Keratinocyte (primary cell): ENCODE data around the gene SLBP. TPM values are rescaled to one million over a fixed set of nuclear protein-coding genes. Genes with fewer than 3 reads are reported as not detected.
A peak's percentile ranks its signal among the peaks of the same experiment; 100 is the strongest.

Experiments used
- DNase-seq: peaks from one replicate; pipeline ENCODE4 v3.0.0-alpha.2; 2011; ENCODE audit warnings: low read depth, missing footprints, low spot score
- FAIRE-seq: peaks from 2 replicates; lab custom pipeline; 2011; peaks lifted over from hg19 to GRCh38; lab: Jason Lieb, UNC
- H2AFZ ChIP-seq: 2 replicates; pipeline ENCODE4 v1.6.0; 2012; ENCODE audit warnings: low read length, control low read depth, inconsistent platforms; ENCODE audit not compliant: control insufficient read depth
- H3K27ac ChIP-seq: 2 replicates; pipeline ENCODE4 v1.5.1; 2011; ENCODE audit warnings: low read length; ENCODE audit not compliant: control insufficient read depth, insufficient read depth
- H3K27me3 ChIP-seq: 3 replicates; pipeline ENCODE4 v1.6.0; 2011; ENCODE audit warnings: low read length; ENCODE audit not compliant: control insufficient read depth, insufficient read depth; ENCODE audit errors: extremely low read depth
- H3K36me3 ChIP-seq, 2 experiments: 2 replicates in 1 of 2; 3 replicates in 1 of 2; pipeline ENCODE4 v1.5.1; 2011; ENCODE audit warnings: low read length in 2 of 2, mild to moderate bottlenecking in 1 of 2; ENCODE audit not compliant: control insufficient read depth in 2 of 2, insufficient read depth in 2 of 2; ENCODE audit errors: extremely low read depth in 1 of 2
- H3K4me1 ChIP-seq: 3 replicates; pipeline ENCODE4 v1.5.1; 2011; ENCODE audit warnings: low read length; ENCODE audit not compliant: control insufficient read depth, insufficient read depth; ENCODE audit errors: extremely low read depth
- H3K4me2 ChIP-seq: 3 replicates; pipeline ENCODE4 v1.6.0; 2011; ENCODE audit warnings: low read depth, low read length; ENCODE audit not compliant: control insufficient read depth, insufficient read depth; ENCODE audit errors: extremely low read depth
- H3K4me3 ChIP-seq, 3 experiments: fragments of 200-600 bp in 1 of 3; sonication (generic) in 1 of 3; 2 replicates in 2 of 3; 3 replicates in 1 of 3; pipeline ENCODE4 v1.5.1; 2011 to 2016; ENCODE audit warnings: low read length in 3 of 3, mild to moderate bottlenecking in 3 of 3, control low read depth in 2 of 3, inconsistent platforms in 1 of 3, low read depth in 1 of 3, mixed read lengths in 1 of 3, mixed run types in 1 of 3, moderate library complexity in 1 of 3; ENCODE audit not compliant: control insufficient read depth in 2 of 3, insufficient read depth in 2 of 3; ENCODE audit errors: extremely low read depth in 1 of 3
- H3K79me2 ChIP-seq: 2 replicates; pipeline ENCODE4 v1.6.0; 2012; ENCODE audit warnings: low read length; ENCODE audit not compliant: control insufficient read depth, insufficient read depth
- H3K9ac ChIP-seq: 3 replicates; pipeline ENCODE4 v1.6.0; 2011; ENCODE audit warnings: low read length; ENCODE audit not compliant: control insufficient read depth, insufficient read depth; ENCODE audit errors: extremely low read depth
- H3K9me1 ChIP-seq: 3 replicates; pipeline ENCODE4 v1.6.0; 2011; ENCODE audit warnings: low read length; ENCODE audit not compliant: control insufficient read depth, insufficient read depth; ENCODE audit errors: extremely low read depth
- H3K9me3 ChIP-seq: 2 replicates; pipeline ENCODE4 v1.5.1; 2012; ENCODE audit warnings: low read depth, low read length; ENCODE audit not compliant: control insufficient read depth
- H4K20me1 ChIP-seq: 3 replicates; pipeline ENCODE4 v1.6.0; 2011; ENCODE audit warnings: low read length; ENCODE audit not compliant: control insufficient read depth, insufficient read depth; ENCODE audit errors: extremely low read depth
- EZH2 ChIP-seq: IDR thresholded peaks from one replicate; pipeline ENCODE4 v1.6.1; 2012; ENCODE audit warnings: inconsistent platforms, mild to moderate bottlenecking, low read length, moderate library complexity
- dilution Hi-C: fragments of 300-500 bp; cut with MboI; formaldehyde crosslinking; loops from one replicate; pipeline ENCODE4 v1.7.0; 2020; ENCODE audit warnings: low sequenced_read_pairs; ENCODE audit not compliant: extremely low pct_ligation_motif_present
- polyA plus RNA-seq, 5 experiments: library from polyadenylated mRNA; depleted of rRNA in 3 of 5; stranded (reverse) in 3 of 5; stranded (forward) in 1 of 5; unstranded in 1 of 5; fragments of >200 nt; gene quantifications; 1 replicate in 1 of 5; 2 replicates in 3 of 5; 3 replicates in 1 of 5; pipeline versions ENCODE4 v1.2.1 to v1.2.3, GENCODE V29; 2011 to 2012; ENCODE audit warnings: missing spikeins in 2 of 5, low read depth in 1 of 5, low replicate concordance in 1 of 5
- TF ChIP-seq, protein P1 (sequence below), 3 experiments: IDR thresholded peaks in 1 of 3; conservative IDR thresholded peaks in 1 of 3; optimal IDR thresholded peaks in 1 of 3; 2 replicates in 2 of 3; 3 replicates in 1 of 3; pipeline versions ENCODE3 to v1.5.1; 2011; ENCODE audit warnings: low read length in 3 of 3, mild to moderate bottlenecking in 3 of 3, moderate library complexity in 2 of 3, control low read depth in 1 of 3, inconsistent platforms in 1 of 3; ENCODE audit not compliant: insufficient read depth in 2 of 3; ENCODE audit errors: extremely low read depth in 1 of 3

The SLBP gene
- polyA plus RNA-seq, 1 donor (not counting 4 experiments of a cell fraction or from before 2014, with no cell fraction given), result 90.6 TPM

DNA sequence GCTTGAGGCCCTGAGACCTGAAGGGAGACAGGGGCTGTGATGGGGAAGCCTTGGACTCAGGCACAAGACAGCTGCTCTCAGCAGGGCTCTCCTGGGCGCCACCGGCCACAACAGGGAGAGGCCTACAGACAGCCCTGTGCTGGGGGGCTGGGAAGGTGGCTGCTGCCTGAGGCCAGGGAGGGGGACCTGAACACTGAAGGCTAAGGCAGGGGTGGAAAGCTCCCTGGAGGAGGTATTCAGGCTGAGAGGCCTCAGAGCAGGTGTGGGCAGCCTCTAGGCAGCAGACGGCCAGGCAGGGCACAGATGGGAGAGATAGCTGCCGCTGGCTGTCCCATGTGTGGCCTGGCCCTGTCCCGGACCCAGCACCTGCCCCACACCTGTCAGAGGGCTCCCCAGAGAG, 42.2 kb upstream of the SLBP start:
- no peak overlapping the region for H3K4me3 ChIP-seq
- no peak overlapping the region for H2AFZ ChIP-seq
- FAIRE-seq (no peak), DNase-seq (no peak)
- H3K27ac ChIP-seq, result no peak overlapping the region
- no peaks in the 10 kb centered on the region for H3K9me3 ChIP-seq
- no peaks in the 10 kb centered on the region for H3K9me1 ChIP-seq
- H3K79me2 ChIP-seq, result no peaks in the 10 kb centered on the region
- TF ChIP-seq EZH2, result no peak
- TF ChIP-seq, protein P1, sequence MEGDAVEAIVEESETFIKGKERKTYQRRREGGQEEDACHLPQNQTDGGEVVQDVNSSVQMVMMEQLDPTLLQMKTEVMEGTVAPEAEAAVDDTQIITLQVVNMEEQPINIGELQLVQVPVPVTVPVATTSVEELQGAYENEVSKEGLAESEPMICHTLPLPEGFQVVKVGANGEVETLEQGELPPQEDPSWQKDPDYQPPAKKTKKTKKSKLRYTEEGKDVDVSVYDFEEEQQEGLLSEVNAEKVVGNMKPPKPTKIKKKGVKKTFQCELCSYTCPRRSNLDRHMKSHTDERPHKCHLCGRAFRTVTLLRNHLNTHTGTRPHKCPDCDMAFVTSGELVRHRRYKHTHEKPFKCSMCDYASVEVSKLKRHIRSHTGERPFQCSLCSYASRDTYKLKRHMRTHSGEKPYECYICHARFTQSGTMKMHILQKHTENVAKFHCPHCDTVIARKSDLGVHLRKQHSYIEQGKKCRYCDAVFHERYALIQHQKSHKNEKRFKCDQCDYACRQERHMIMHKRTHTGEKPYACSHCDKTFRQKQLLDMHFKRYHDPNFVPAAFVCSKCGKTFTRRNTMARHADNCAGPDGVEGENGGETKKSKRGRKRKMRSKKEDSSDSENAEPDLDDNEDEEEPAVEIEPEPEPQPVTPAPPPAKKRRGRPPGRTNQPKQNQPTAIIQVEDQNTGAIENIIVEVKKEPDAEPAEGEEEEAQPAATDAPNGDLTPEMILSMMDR (optimal IDR thresholded peaks at IDR 0.05 in 1 of 3, IDR thresholded peaks at IDR 0.05 in 1 of 3, conservative IDR thresholded peaks at IDR 0.05 in 1 of 3; ENCODE audit: extremely low read depth in 1 of 3, insufficient read depth in 2 of 3, low read length in 3 of 3), result no peak
- H3K4me1 ChIP-seq, result peaks cover 63% of the 10 kb centered on the region
- no peaks in the 10 kb centered on the region for H3K27me3 ChIP-seq
- H3K36me3 ChIP-seq, result no peaks in the 10 kb centered on the region
- H3K4me2 ChIP-seq, result peak overlapping the region; percentile 16
- no peaks in the 10 kb centered on the region for H4K20me1 ChIP-seq
- dilution Hi-C loops, result no loop called here
- no peak overlapping the region for H3K9ac ChIP-seq

DNA sequence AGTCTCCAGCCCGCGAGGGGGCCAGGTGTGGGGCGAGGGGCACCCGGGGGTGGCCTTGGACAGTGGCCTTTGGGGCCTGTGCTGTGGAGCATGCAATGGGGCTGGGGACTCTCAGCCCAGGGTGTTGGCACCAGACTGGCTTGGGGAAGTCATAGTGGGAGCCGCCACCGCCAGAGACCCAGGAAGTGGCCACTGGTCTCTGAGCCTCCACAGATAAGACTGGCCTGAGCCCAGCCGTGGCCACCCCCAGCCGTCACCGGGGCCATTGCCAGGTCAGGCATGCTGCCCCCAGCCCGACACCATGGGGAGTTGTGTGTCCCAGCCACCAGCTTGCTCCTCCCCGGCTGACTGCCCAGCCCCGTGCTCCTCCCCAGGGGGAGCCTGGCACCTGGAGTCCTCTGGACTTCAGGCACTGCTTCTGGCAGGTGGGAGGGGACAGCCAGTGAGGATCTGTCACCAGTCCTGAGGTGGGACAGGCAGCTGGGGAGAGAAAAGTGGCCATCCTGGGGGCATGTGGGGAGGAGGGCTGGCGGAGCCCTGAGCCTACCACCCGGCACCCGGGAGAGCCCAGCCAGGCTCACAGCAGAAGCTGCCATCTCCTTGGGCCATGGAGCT, 41.7 kb upstream of the SLBP start:
- Histone ChIP-seq H3K4me2 (peak overlapping the region; percentile 16), H3K27me3 (no peaks in the 10 kb centered on the region), H4K20me1 (no peaks in the 10 kb centered on the region), H3K9me1 (no peaks in the 10 kb centered on the region), H3K4me3 (no peak overlapping the region), H3K36me3 (no peaks in the 10 kb centered on the region), H3K79me2 (no peaks in the 10 kb centered on the region), H3K4me1 (peaks cover 58% of the 10 kb centered on the region), H2AFZ (no peak overlapping the region), H3K9me3 (no peaks in the 10 kb centered on the region), H3K9ac (no peak overlapping the region), H3K27ac (no peak overlapping the region)
- no peak for DNase-seq
- no peak for FAIRE-seq
- dilution Hi-C loops, result no loop called here
- TF ChIP-seq, protein P1 (optimal IDR thresholded peaks at IDR 0.05 in 1 of 3, IDR thresholded peaks at IDR 0.05 in 1 of 3, conservative IDR thresholded peaks at IDR 0.05 in 1 of 3; ENCODE audit: extremely low read depth in 1 of 3, insufficient read depth in 2 of 3, low read length in 3 of 3), result no peak
- no peak for TF ChIP-seq EZH2
